CD4-positive, alpha-beta T cell (primary cell): ENCODE results near the gene PHKB. TPM values are rescaled to one million over a fixed set of nuclear protein-coding genes. Genes with fewer than 3 reads are reported as not detected.

Experiments used
- ATAC-seq: fragments of 200-7000 bp; cut with Tn5 transposase; one replicate; pipeline ENCODE4 v1.10.0; 2022; ENCODE audit warnings: mild to moderate bottlenecking; ENCODE audit not compliant: poor library complexity
- CTCF ChIA-PET: fragments of 350-600 bp; sonication (Branson Sonifier 250); formaldehyde crosslinking; loops from one replicate; lab custom pipeline; 2021; ENCODE audit warnings: antibody characterized with exemption, inconsistent platforms; lab: Charles Lee
- POLR2A ChIA-PET: fragments of 350-600 bp; sonication (Branson Sonifier 250); formaldehyde crosslinking; loops from one replicate; lab custom pipeline; 2021; ENCODE audit warnings: antibody characterized with exemption, inconsistent platforms; lab: Charles Lee
- DNase-seq, 14 experiments: peaks; one replicate each; pipeline ENCODE4 v3.0.0-alpha.2; 2013 to 2020; ENCODE audit warnings: mixed read lengths in 2 of 14
- H3K27ac ChIP-seq, 2 donors: one replicate each; pipeline versions ENCODE4 v1.5.1 to v1.7.0; 2013; ENCODE audit warnings: low read length in 2 of 2, low read depth in 1 of 2, mild to moderate bottlenecking in 1 of 2
- H3K27me3 ChIP-seq, 2 experiments: 1 replicate in 1 of 2; 2 replicates in 1 of 2; pipeline versions ENCODE4 v1.6.1 to v1.7.0; 2013; ENCODE audit warnings: low read length in 2 of 2, control low read depth in 1 of 2, mild to moderate bottlenecking in 1 of 2, moderate library complexity in 1 of 2; ENCODE audit not compliant: insufficient read depth in 2 of 2, control insufficient read depth in 1 of 2
- H3K36me3 ChIP-seq: one replicate; pipeline ENCODE4 v1.6.1; 2013; ENCODE audit warnings: low read length, control low read depth; ENCODE audit not compliant: insufficient read depth
- H3K4me1 ChIP-seq: one replicate; pipeline ENCODE4 v1.6.1; 2013; ENCODE audit warnings: low read length, control low read depth; ENCODE audit not compliant: insufficient read depth
- H3K4me3 ChIP-seq: one replicate; pipeline ENCODE4 v1.5.1; 2013; ENCODE audit warnings: mild to moderate bottlenecking, low read length, moderate library complexity
- H3K9me3 ChIP-seq, 2 experiments: 1 replicate in 1 of 2; 2 replicates in 1 of 2; pipeline versions ENCODE4 v1.6.1 to v1.7.0; 2013; ENCODE audit warnings: low read length in 2 of 2, mild to moderate bottlenecking in 2 of 2, control low read depth in 1 of 2, moderate library complexity in 1 of 2; ENCODE audit not compliant: control insufficient read depth in 1 of 2, insufficient read depth in 1 of 2
- H3K27ac Mint-ChIP-seq: one replicate; pipeline ENCODE4 v1.8.0; 2020; ENCODE audit warnings: mixed read lengths
- H3K27me3 Mint-ChIP-seq: one replicate; pipeline ENCODE4 v1.8.0; 2021; ENCODE audit warnings: mixed read lengths
- H3K36me3 Mint-ChIP-seq: one replicate; pipeline ENCODE4 v1.8.0; 2021; ENCODE audit warnings: low read depth, mixed read lengths
- H3K4me1 Mint-ChIP-seq: one replicate; pipeline ENCODE4 v1.8.0; 2021; ENCODE audit warnings: low read depth, mixed read lengths
- H3K4me3 Mint-ChIP-seq: one replicate; pipeline ENCODE4 v1.8.0; 2020; ENCODE audit warnings: mild to moderate bottlenecking, mixed read lengths
- H3K9me3 Mint-ChIP-seq: one replicate; pipeline ENCODE4 v1.8.0; 2020; ENCODE audit warnings: mixed read lengths
- intact Hi-C, 2 experiments: fragments of 100-400 bp; cut with DNase I in 1 of 2; cut with micrococcal nuclease in 1 of 2; formaldehyde crosslinking; loops; one replicate each; pipeline versions ENCODE4 v1.15.1 to v1.9.0; 2023 to 2025; cut with DNase I, micrococcal nuclease
- total RNA-seq, 174 experiments: library from RNA in 2 of 174; stranded (reverse) in 2 of 174; gene quantifications; one replicate each; pipeline ENCODE4 v1.2.3 and lab custom pipeline; 2021 to 2026
- TF ChIP-seq, protein P1 (sequence below): fragments of 200-600 bp; IDR thresholded peaks from one replicate; pipeline ENCODE4 v1.8.0; 2022; ENCODE audit warnings: antibody characterized with exemption, mild to moderate bottlenecking

The PHKB gene
- total RNA-seq, 2 experiments from 2014 or later, result 28.8 to 31.3 TPM

DNA sequence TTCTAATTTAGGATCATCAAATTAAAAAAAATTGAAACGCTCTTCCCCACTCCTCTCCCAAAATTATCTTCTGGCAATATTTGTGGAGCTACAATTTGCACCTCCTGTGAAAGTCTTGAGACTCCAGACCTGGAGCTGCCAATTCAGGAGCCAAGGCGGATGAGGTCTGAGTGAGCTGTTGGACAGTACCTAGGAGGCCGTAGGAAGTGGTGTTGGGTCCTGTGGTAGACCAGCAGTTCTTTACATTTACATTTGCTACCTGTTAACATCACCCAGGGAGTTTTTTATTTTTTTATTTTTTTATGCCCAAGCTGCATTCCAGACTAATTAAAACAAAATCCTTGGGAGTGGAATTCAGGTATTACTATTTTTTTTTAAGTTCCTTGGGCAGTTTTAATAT lies 271.0 kb downstream of the PHKB start:
- peaks cover 17% of the 10 kb centered on the region for H3K27me3 Mint-ChIP-seq
- no peaks in the 10 kb centered on the region for H3K9me3 ChIP-seq
- no peaks in the 10 kb centered on the region for H3K4me1 ChIP-seq
- H3K4me3 Mint-ChIP-seq, result no peak overlapping the region
- H3K36me3 ChIP-seq, result no peaks in the 10 kb centered on the region
- H3K27ac Mint-ChIP-seq, result no peak overlapping the region
- H3K4me3 ChIP-seq, result no peak overlapping the region
- ChIA-PET CTCF (no interaction called here), POLR2A (interaction anchor here (0.6 kb wide), 1 partner anchor 1432 kb away, joined by 3 read pairs; no protein-coding TSS in a partner anchor)
- DNase-seq (no peak), ATAC-seq (no peak)
- H3K36me3 Mint-ChIP-seq, result no peaks in the 10 kb centered on the region
- H3K27me3 ChIP-seq, result no peaks in the 10 kb centered on the region
- H3K27ac ChIP-seq, result no peak overlapping the region
- no peaks in the 10 kb centered on the region for H3K4me1 Mint-ChIP-seq
- H3K9me3 Mint-ChIP-seq, result no peaks in the 10 kb centered on the region
- TF ChIP-seq, protein P1, sequence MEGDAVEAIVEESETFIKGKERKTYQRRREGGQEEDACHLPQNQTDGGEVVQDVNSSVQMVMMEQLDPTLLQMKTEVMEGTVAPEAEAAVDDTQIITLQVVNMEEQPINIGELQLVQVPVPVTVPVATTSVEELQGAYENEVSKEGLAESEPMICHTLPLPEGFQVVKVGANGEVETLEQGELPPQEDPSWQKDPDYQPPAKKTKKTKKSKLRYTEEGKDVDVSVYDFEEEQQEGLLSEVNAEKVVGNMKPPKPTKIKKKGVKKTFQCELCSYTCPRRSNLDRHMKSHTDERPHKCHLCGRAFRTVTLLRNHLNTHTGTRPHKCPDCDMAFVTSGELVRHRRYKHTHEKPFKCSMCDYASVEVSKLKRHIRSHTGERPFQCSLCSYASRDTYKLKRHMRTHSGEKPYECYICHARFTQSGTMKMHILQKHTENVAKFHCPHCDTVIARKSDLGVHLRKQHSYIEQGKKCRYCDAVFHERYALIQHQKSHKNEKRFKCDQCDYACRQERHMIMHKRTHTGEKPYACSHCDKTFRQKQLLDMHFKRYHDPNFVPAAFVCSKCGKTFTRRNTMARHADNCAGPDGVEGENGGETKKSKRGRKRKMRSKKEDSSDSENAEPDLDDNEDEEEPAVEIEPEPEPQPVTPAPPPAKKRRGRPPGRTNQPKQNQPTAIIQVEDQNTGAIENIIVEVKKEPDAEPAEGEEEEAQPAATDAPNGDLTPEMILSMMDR, result no peak
- intact Hi-C loops, result no loop called here

DNA sequence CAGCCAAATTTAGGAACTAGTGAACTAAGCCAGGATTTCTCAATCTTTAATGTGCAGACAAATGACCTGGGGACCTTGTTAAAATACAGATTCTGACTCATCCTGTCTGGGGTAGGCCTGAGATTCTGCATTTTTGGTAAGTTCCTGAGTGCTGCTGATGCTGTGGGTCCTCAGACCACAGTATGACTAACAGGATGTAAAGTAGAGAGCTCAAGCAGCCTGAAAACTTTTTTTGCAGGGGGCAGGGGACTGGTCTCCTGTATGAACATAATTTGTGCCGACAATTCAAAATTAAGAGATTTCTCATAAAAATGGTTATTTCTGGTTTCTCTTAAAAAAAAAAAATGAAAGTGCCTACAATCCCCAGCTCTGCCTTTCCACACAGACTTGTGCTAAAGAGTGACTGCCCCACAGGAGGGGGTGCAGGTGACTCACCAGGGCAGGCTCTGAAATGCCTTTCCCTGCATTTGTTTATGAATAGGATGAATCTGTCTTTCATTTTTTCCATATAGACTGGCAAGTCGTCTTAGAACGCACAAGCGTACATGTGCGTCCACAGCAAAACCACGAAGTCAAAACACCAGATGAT lies 271.5 kb downstream of the PHKB start:
- TF ChIP-seq, protein P1, result no peak
- H3K9me3 Mint-ChIP-seq, result no peaks in the 10 kb centered on the region
- no peaks in the 10 kb centered on the region for H3K4me1 Mint-ChIP-seq
- H3K4me3 Mint-ChIP-seq, result no peak overlapping the region
- ChIA-PET POLR2A (interaction anchor here (0.6 kb wide), 1 partner anchor 1432 kb away, joined by 3 read pairs; no protein-coding TSS in a partner anchor), CTCF (no interaction called here)
- Histone ChIP-seq H3K27ac (no peak overlapping the region), H3K4me3 (no peak overlapping the region), H3K9me3 (no peaks in the 10 kb centered on the region), H3K27me3 (no peaks in the 10 kb centered on the region), H3K4me1 (no peaks in the 10 kb centered on the region), H3K36me3 (no peaks in the 10 kb centered on the region)
- ATAC-seq (no peak), DNase-seq (peak in 1 of 14 experiments; percentile 2)
- intact Hi-C loops, result no loop called here
- H3K36me3 Mint-ChIP-seq, result no peaks in the 10 kb centered on the region
- peaks cover 17% of the 10 kb centered on the region for H3K27me3 Mint-ChIP-seq
- H3K27ac Mint-ChIP-seq, result no peak overlapping the region

DNA sequence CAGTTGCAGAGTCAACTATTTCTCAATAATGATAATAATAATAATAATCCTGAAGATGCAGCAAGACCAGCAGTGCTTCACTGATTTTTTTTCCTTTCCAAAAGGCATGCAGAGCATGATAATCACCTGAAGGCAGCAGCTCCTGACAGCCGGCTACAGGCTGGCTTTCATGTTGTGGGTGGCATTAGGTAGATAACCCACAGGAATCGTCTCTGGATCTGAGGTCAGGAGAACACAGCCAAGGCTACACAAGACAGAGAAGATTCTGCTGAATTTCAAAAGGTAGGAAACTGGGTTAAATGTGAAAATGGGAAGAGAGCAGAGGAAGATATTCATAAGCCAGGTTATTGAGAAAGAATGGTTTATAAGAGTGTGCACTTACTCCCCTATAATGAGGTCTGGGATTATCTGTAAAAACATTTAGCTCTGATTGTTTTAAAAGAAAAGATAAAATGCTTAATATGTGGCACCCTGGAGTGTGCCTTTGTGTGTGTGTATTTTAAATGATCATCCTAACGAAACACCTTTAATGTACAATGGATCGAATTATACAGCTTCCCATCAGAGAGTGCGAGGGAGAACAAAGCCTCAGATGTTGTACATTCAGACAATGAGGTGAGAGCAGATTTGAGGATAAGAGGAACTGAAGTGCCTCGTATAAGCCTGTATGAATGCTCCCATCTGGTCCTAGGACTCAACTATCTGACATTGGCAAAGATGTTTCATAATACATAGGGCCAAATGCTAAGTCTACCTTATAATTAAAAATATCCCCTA lies 273.1 kb downstream of the PHKB start:
- DNase-seq, result no peak
- TF ChIP-seq, protein P1, result no peak
- Mint-ChIP-seq H3K27me3 (peaks cover 17% of the 10 kb centered on the region), H3K36me3 (no peaks in the 10 kb centered on the region), H3K27ac (no peak overlapping the region), H3K9me3 (peaks cover 4% of the 10 kb centered on the region), H3K4me3 (no peak overlapping the region), H3K4me1 (no peaks in the 10 kb centered on the region)
- intact Hi-C loops, result no loop called here
- H3K36me3 ChIP-seq, result no peaks in the 10 kb centered on the region
- H3K4me1 ChIP-seq, result no peaks in the 10 kb centered on the region
- H3K4me3 ChIP-seq, result no peak overlapping the region
- no peak overlapping the region for H3K27ac ChIP-seq
- ChIA-PET CTCF (no interaction called here), POLR2A (no interaction called here)
- no peaks in the 10 kb centered on the region for H3K27me3 ChIP-seq
- no peaks in the 10 kb centered on the region for H3K9me3 ChIP-seq
- ATAC-seq, result no peak
